A549 (cell line): Measurements from ENCODE around the gene TTC28. TPM values are rescaled to one million over a fixed set of nuclear protein-coding genes. Genes with fewer than 3 reads are reported as not detected.

Source experiments
- ATAC-seq, 2 experiments: fragments of 200-7000 bp in 1 of 2; fragments of >200 bp in 1 of 2; cut with Nextera tagmentation in 1 of 2; cut with Tn5 transposase in 1 of 2; 3 replicates each; pipeline versions ENCODE4 v1.8.0 to v1.9.1; 2018 to 2020; ENCODE audit warnings: mild to moderate bottlenecking in 1 of 2, moderate library complexity in 1 of 2
- CTCF ChIA-PET: fragments of 300-600 bp; sonication (Branson Sonifier 250); formaldehyde crosslinking; extraction: SDS; loops from one replicate; lab custom pipeline; 2021; ENCODE audit warnings: antibody characterized with exemption, inconsistent platforms; lab: Yijun Ruan, JAX
- POLR2A ChIA-PET: fragments of 350-600 bp; formaldehyde crosslinking; extraction: SDS; loops from one replicate; lab custom pipeline; 2021; ENCODE audit warnings: antibody characterized with exemption, inconsistent platforms; lab: Yijun Ruan, JAX
- DNase-seq, 2 experiments: peaks; one replicate each; pipeline versions ENCODE4 v3.0.0 to v3.0.0-alpha.2; 2011 to 2016; ENCODE audit warnings: low read depth in 1 of 2, low spot score in 1 of 2
- FAIRE-seq: peaks from 2 replicates; lab custom pipeline; 2011; peaks lifted over from hg19 to GRCh38; lab: Jason Lieb, UNC
- H3K27ac ChIP-seq, 2 experiments: fragments of >200 bp; sonication (Bioruptor Twin); formaldehyde crosslinking; 3 replicates each; pipeline ENCODE4 v1.5.1; 2016 to 2017
- H3K4me1 ChIP-seq: fragments of >200 bp; sonication (Bioruptor Twin); formaldehyde crosslinking; 3 replicates; pipeline ENCODE4 v1.6.1; 2016
- H3K4me2 ChIP-seq: fragments of >200 bp; sonication (Bioruptor Twin); formaldehyde crosslinking; 3 replicates; pipeline ENCODE4 v1.6.1; 2016
- H3K4me3 ChIP-seq: fragments of >200 bp; sonication (Bioruptor Twin); formaldehyde crosslinking; 3 replicates; pipeline ENCODE4 v1.5.1; 2016
- H3K9me3 ChIP-seq: fragments of >200 bp; sonication (Bioruptor Twin); formaldehyde crosslinking; 3 replicates; pipeline ENCODE4 v1.6.1; 2016
- ATOH8 ChIP-seq: fragments of 250-450 bp; sonication (Bioruptor Pico); IDR thresholded peaks from 2 replicates; pipeline ENCODE4 v1.5.0; 2020; ENCODE audit warnings: low read depth, mild to moderate bottlenecking, moderate library complexity
- BHLHE40 ChIP-seq: IDR thresholded peaks from 2 replicates; pipeline ENCODE4 v1.6.1; 2012; ENCODE audit warnings: low read depth, low read length, inconsistent platforms
- CBX8 ChIP-seq: fragments of 200-600 bp; sonication (generic); IDR thresholded peaks from 2 replicates; pipeline ENCODE4 v1.6.1; 2016
- CEBPB ChIP-seq, 2 experiments: fragments of >200 bp in 1 of 2; sonication (Bioruptor Twin) in 1 of 2; formaldehyde crosslinking in 1 of 2; IDR thresholded peaks; 2 replicates each; pipeline ENCODE4 v1.6.1; 2012 to 2016
- ESRRA ChIP-seq: fragments of 150-350 bp; IDR thresholded peaks from 2 replicates; pipeline ENCODE4 v1.6.1; 2014; ENCODE audit warnings: mild to moderate bottlenecking, low read length, borderline replicate concordance
- FOSB ChIP-seq: fragments of 250-450 bp; sonication (Bioruptor Pico); IDR thresholded peaks from 2 replicates; pipeline ENCODE4 v1.5.0; 2020; ENCODE audit warnings: mild to moderate bottlenecking, moderate library complexity
- FOSL2 ChIP-seq, 2 experiments: fragments of 450-650 bp in 1 of 2; fragments of >200 bp in 1 of 2; sonication (Bioruptor Twin) in 1 of 2; formaldehyde crosslinking; IDR thresholded peaks; 2 replicates each; pipeline versions ENCODE4 v1.5.0 to v1.6.1; 2016 to 2020; ENCODE audit warnings: mild to moderate bottlenecking in 1 of 2, moderate library complexity in 1 of 2
- GATA3 ChIP-seq: IDR thresholded peaks from 2 replicates; pipeline ENCODE4 v1.6.1; 2012; ENCODE audit warnings: borderline replicate concordance
- HOXA7 ChIP-seq: fragments of 250-450 bp; sonication (Bioruptor Pico); IDR thresholded peaks from 2 replicates; pipeline ENCODE4 v1.5.0; 2020; ENCODE audit warnings: mild to moderate bottlenecking, moderate library complexity
- HOXB13 ChIP-seq: fragments of 250-450 bp; sonication (Bioruptor Pico); IDR thresholded peaks from 2 replicates; pipeline ENCODE4 v1.5.0; 2020; ENCODE audit warnings: low read depth, mild to moderate bottlenecking, moderate library complexity
- HOXB5 ChIP-seq: fragments of 250-450 bp; sonication (Bioruptor Pico); IDR thresholded peaks from 2 replicates; pipeline ENCODE4 v1.5.0; 2020; ENCODE audit warnings: mild to moderate bottlenecking, moderate library complexity
- JUNB ChIP-seq: fragments of >200 bp; sonication (Bioruptor Twin); formaldehyde crosslinking; IDR thresholded peaks from 2 replicates; pipeline ENCODE4 v1.6.1; 2016
- KDM1A ChIP-seq: fragments of 200-600 bp; sonication (generic); IDR thresholded peaks from 2 replicates; pipeline ENCODE4 v1.6.1; 2016; ENCODE audit warnings: low read depth, mild to moderate bottlenecking
- MAX ChIP-seq: IDR thresholded peaks from 2 replicates; pipeline ENCODE4 v1.6.1; 2012
- PHF8 ChIP-seq: fragments of 200-600 bp; sonication (generic); IDR thresholded peaks from 2 replicates; pipeline ENCODE4 v1.6.1; 2016; ENCODE audit warnings: low read depth, mild to moderate bottlenecking, antibody characterized with exemption, moderate library complexity, borderline replicate concordance
- RARB ChIP-seq: fragments of 250-450 bp; sonication (Bioruptor Pico); IDR thresholded peaks from 2 replicates; pipeline ENCODE4 v1.8.0; 2021; ENCODE audit warnings: mild to moderate bottlenecking, moderate library complexity
- RFX5 ChIP-seq: fragments of 450-650 bp; IDR thresholded peaks from 2 replicates; pipeline ENCODE4 v1.7.1; 2014; ENCODE audit warnings: antibody characterized with exemption, mild to moderate bottlenecking, moderate library complexity
- RNF2 ChIP-seq: fragments of 200-600 bp; sonication (generic); IDR thresholded peaks from 2 replicates; pipeline ENCODE4 v1.6.1; 2016; ENCODE audit warnings: low read depth, mild to moderate bottlenecking, antibody characterized with exemption, moderate library complexity, borderline replicate concordance
- TFCP2L1 ChIP-seq: fragments of 250-450 bp; sonication (Bioruptor Pico); IDR thresholded peaks from 2 replicates; pipeline ENCODE4 v1.5.0; 2021; ENCODE audit warnings: mild to moderate bottlenecking
- USF2 ChIP-seq: fragments of 450-650 bp; IDR thresholded peaks from 2 replicates; pipeline ENCODE4 v1.6.1; 2014; ENCODE audit warnings: antibody characterized with exemption
- ZC3H11A ChIP-seq: fragments of 450-650 bp; IDR thresholded peaks from 2 replicates; pipeline ENCODE4 v1.6.1; 2014; ENCODE audit warnings: antibody characterized with exemption, mild to moderate bottlenecking
- ZNF302 ChIP-seq: fragments of 250-450 bp; sonication (Bioruptor Pico); IDR thresholded peaks from 2 replicates; pipeline ENCODE4 v1.9.0; 2021; ENCODE audit warnings: inconsistent platforms, mild to moderate bottlenecking, moderate library complexity
- ZSCAN20 ChIP-seq: fragments of 250-450 bp; sonication (Bioruptor Pico); IDR thresholded peaks from 2 replicates; pipeline ENCODE4 v1.8.0; 2022; ENCODE audit warnings: mild to moderate bottlenecking, moderate library complexity
- WGBS: methylation state at CpG from one replicate; pipeline ENCODE4 v1.1.6; 2017; ENCODE audit errors: missing lambda C conversion rate; 5-methylcytosine and 5-hydroxymethylcytosine counted together
- polyA plus RNA-seq, 4 experiments: library from polyadenylated mRNA; depleted of rRNA in 3 of 4; stranded (reverse); fragments of >200 nt; fragmentation: RNase III in 1 of 4; extraction: RNeasy Plus Mini Kit Qiagen cat#74134 plus additional on column Dnase treatment in 1 of 4; gene quantifications; 2 replicates in 3 of 4; 3 replicates in 1 of 4; pipeline ENCODE4 v1.2.3, GENCODE V29; 2011 to 2017

Gene TTC28
- polyA plus RNA-seq, 2 of the 4 experiments (the other 2 are of a cell fraction): 2.6 to 3.8 TPM

GRCh38 chr22:28576162-28576561, 103.5 kb downstream of the TTC28 start:
- Histone ChIP-seq H3K27ac (no peak overlapping the region), H3K4me1 (0 out of 3 replicates have a peak, but pooled peaks cover 3% of the 10 kb centered on the region), H3K4me2 (no peak overlapping the region), H3K4me3 (no peak overlapping the region), H3K9me3 (no peaks in the 10 kb centered on the region)
- DNase-seq (no peak), FAIRE-seq (no peak), ATAC-seq (no peak)
- POLR2A ChIA-PET: no interaction called here
- WGBS: 92% methylated on average over 3 of the region's 3 CpGs
- no peak for TF ChIP-seq MAX
- TF ChIP-seq ATOH8: no peak
- TF ChIP-seq PHF8: no peak
- TF ChIP-seq FOSB (CRISPR knock-in tag): no peak
- TF ChIP-seq HOXB13 (CRISPR knock-in tag): no peak
- TF ChIP-seq RARB (CRISPR knock-in tag): no peak
- no peak for TF ChIP-seq ZSCAN20
- TF ChIP-seq ZC3H11A: no peak
- no peak for TF ChIP-seq ESRRA
- no peak for TF ChIP-seq CBX8
- CTCF ChIA-PET: no interaction called here

GRCh38 chr22:28574159-28574788, 105.4 kb downstream of the TTC28 start:
- no peak for FAIRE-seq
- Histone ChIP-seq H3K4me2 (no peak overlapping the region), H3K4me3 (no peak overlapping the region), H3K9me3 (no peaks in the 10 kb centered on the region)
- no peak for TF ChIP-seq HOXA7 (CRISPR knock-in tag)
- TF ChIP-seq KDM1A: no peak
- TF ChIP-seq ZSCAN20: no peak
- TF ChIP-seq RNF2: no peak
- no peak for TF ChIP-seq USF2
- TF ChIP-seq FOSL2 (IDR thresholded peaks at IDR 0.05): no peak
- TF ChIP-seq FOSL2 (CRISPR knock-in tag; IDR thresholded peaks at IDR 0.05): no peak
- TF ChIP-seq JUNB: no peak
- no peak for TF ChIP-seq BHLHE40
- no peak for TF ChIP-seq HOXB5 (CRISPR knock-in tag)
- no peak for TF ChIP-seq TFCP2L1 (CRISPR knock-in tag)
- no peak for TF ChIP-seq CEBPB (IDR thresholded peaks at IDR 0.05)
- TF ChIP-seq RFX5: no peak
- TF ChIP-seq GATA3: no peak
- TF ChIP-seq ZNF302 (CRISPR knock-in tag): no peak
- TF ChIP-seq, all 56 proteins: peak for 0
- WGBS: 89% methylated on average over 4 of the region's 4 CpGs
- no peak for ATAC-seq
- CTCF ChIA-PET: interaction anchor here (0.5 to 1.0 kb wide), 3 partner anchors 255 to 461 kb away, joined by 3 to 4 read pairs (median 3); no protein-coding TSS in a partner anchor
- H3K27ac ChIP-seq: no peak overlapping the region
- 0 out of 3 replicates have a peak, but pooled peaks cover 3% of the 10 kb centered on the region for H3K4me1 ChIP-seq
- POLR2A ChIA-PET: interaction anchor here (0.7 kb wide), 1 partner anchor 291 kb away, joined by 3 read pairs; no protein-coding TSS in a partner anchor
- no peak for DNase-seq
